ENCODE measurements around the gene SLC35A5.
"Not testable (repeated sequence)": the region's sequence is repeated elsewhere in the genome, so short reads cannot be mapped to it uniquely, and the experiment has no call there.

DNA sequence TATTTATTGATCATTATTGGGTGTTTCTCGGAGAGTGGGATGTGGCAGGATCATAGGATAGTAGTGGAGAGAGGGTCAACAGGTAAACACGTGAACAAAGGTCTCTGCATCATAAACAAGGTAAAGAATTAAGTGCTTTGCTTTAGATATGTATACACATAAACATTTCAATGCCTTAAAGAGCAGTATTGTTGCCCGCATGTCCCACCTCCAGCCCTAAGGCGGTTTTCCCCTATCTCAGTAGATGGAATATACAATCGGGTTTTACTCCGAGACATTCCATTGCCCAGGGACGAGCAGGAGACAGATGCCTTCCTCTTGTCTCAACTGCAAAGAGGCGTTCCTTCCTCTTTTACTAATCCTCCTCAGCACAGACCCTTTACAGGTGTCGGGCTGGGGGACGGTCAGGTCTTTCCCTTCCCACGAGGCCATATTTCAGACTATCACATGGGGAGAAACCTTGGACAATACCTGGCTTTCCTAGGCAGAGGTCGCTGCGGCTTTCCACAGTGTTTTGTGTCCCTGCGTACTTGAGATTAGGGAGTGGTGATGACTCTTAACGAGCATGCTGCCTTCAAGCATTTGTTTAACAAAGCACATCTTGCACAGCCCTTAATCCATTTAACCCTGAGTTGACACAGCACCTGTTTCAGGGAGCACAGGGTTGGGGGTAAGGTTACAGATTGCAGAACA is 2.5 kb downstream of the SLC35A5 start:
- TF ChIP-seq POLR2A (IDR thresholded peaks at IDR 0.05; ENCODE audit: borderline replicate concordance, extremely low read depth, insufficient read depth, insufficient read length); YY1 (IDR thresholded peaks at IDR 0.05; ENCODE audit: extremely low read depth, insufficient replicate concordance, low read depth, low read length); CEBPB (IDR thresholded peaks at IDR 0.05; ENCODE audit: low read depth); EZH2 (IDR thresholded peaks at IDR 0.05); SIN3A (IDR thresholded peaks at IDR 0.05; ENCODE audit: low read depth); SP1 (IDR thresholded peaks at IDR 0.05; ENCODE audit: low read depth); TCF7L2 (IDR thresholded peaks at IDR 0.05; ENCODE audit: borderline replicate concordance, extremely low read depth, insufficient read depth, insufficient read length); POLR2AphosphoS5 (IDR thresholded peaks at IDR 0.05; ENCODE audit: low read depth, low read length): not testable (repeated sequence)
- TF ChIP-seq, protein P1, sequence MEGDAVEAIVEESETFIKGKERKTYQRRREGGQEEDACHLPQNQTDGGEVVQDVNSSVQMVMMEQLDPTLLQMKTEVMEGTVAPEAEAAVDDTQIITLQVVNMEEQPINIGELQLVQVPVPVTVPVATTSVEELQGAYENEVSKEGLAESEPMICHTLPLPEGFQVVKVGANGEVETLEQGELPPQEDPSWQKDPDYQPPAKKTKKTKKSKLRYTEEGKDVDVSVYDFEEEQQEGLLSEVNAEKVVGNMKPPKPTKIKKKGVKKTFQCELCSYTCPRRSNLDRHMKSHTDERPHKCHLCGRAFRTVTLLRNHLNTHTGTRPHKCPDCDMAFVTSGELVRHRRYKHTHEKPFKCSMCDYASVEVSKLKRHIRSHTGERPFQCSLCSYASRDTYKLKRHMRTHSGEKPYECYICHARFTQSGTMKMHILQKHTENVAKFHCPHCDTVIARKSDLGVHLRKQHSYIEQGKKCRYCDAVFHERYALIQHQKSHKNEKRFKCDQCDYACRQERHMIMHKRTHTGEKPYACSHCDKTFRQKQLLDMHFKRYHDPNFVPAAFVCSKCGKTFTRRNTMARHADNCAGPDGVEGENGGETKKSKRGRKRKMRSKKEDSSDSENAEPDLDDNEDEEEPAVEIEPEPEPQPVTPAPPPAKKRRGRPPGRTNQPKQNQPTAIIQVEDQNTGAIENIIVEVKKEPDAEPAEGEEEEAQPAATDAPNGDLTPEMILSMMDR (IDR thresholded peaks at IDR 0.05 in 2 of 3, conservative IDR thresholded peaks at IDR 0.05 in 1 of 3; ENCODE audit: borderline replicate concordance in 1 of 3, insufficient read depth in 1 of 3, low read depth in 2 of 3, low read length in 2 of 3) = not testable (repeated sequence)
- TF ChIP-seq, protein P2, sequence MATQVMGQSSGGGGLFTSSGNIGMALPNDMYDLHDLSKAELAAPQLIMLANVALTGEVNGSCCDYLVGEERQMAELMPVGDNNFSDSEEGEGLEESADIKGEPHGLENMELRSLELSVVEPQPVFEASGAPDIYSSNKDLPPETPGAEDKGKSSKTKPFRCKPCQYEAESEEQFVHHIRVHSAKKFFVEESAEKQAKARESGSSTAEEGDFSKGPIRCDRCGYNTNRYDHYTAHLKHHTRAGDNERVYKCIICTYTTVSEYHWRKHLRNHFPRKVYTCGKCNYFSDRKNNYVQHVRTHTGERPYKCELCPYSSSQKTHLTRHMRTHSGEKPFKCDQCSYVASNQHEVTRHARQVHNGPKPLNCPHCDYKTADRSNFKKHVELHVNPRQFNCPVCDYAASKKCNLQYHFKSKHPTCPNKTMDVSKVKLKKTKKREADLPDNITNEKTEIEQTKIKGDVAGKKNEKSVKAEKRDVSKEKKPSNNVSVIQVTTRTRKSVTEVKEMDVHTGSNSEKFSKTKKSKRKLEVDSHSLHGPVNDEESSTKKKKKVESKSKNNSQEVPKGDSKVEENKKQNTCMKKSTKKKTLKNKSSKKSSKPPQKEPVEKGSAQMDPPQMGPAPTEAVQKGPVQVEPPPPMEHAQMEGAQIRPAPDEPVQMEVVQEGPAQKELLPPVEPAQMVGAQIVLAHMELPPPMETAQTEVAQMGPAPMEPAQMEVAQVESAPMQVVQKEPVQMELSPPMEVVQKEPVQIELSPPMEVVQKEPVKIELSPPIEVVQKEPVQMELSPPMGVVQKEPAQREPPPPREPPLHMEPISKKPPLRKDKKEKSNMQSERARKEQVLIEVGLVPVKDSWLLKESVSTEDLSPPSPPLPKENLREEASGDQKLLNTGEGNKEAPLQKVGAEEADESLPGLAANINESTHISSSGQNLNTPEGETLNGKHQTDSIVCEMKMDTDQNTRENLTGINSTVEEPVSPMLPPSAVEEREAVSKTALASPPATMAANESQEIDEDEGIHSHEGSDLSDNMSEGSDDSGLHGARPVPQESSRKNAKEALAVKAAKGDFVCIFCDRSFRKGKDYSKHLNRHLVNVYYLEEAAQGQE (IDR thresholded peaks at IDR 0.05; ENCODE audit: low read depth) = not testable (repeated sequence)
- TF ChIP-seq, protein P3, sequence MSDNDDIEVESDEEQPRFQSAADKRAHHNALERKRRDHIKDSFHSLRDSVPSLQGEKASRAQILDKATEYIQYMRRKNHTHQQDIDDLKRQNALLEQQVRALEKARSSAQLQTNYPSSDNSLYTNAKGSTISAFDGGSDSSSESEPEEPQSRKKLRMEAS (IDR thresholded peaks at IDR 0.05) = not testable (repeated sequence)
